CD8-positive, alpha-beta memory T cell (primary cell): ENCODE results near the gene EIF4E. TPM values are rescaled to one million over a fixed set of nuclear protein-coding genes. Genes with fewer than 3 reads are reported as not detected.
A peak's percentile ranks its signal among the peaks of the same experiment; 100 is the strongest.

ENCODE experiments used
- CTCF ChIA-PET: fragments of 350-600 bp; sonication (Branson Sonifier 250); formaldehyde crosslinking; loops from one replicate; lab custom pipeline; 2021; ENCODE audit warnings: antibody characterized with exemption; lab: Charles Lee
- POLR2A ChIA-PET: fragments of 350-600 bp; sonication (Branson Sonifier 250); formaldehyde crosslinking; loops from one replicate; lab custom pipeline; 2021; ENCODE audit warnings: antibody characterized with exemption; lab: Charles Lee
- DNase-seq, 5 donors: peaks; one replicate each; pipeline versions ENCODE4 v3.0.0 to v3.0.0-alpha.2; 2020 to 2022; ENCODE audit warnings: mixed read lengths in 1 of 5
- H3K27ac ChIP-seq: one replicate; pipeline ENCODE4 v1.7.0; 2013; ENCODE audit warnings: low read depth, mild to moderate bottlenecking, low read length, moderate library complexity
- H3K27me3 ChIP-seq: 2 replicates; pipeline ENCODE4 v1.7.0; 2013; ENCODE audit warnings: low read length, mild to moderate bottlenecking; ENCODE audit not compliant: insufficient read depth, poor library complexity, severe bottlenecking
- H3K36me3 ChIP-seq: 2 replicates; pipeline ENCODE4 v1.7.0; 2013; ENCODE audit warnings: mild to moderate bottlenecking, low read length, moderate library complexity; ENCODE audit not compliant: insufficient read depth
- H3K4me1 ChIP-seq: 2 replicates; pipeline ENCODE4 v1.7.0; 2013; ENCODE audit warnings: mild to moderate bottlenecking, low read length, moderate library complexity; ENCODE audit not compliant: insufficient read depth
- H3K4me3 ChIP-seq: 2 replicates; pipeline ENCODE4 v1.7.0; 2013; ENCODE audit warnings: mild to moderate bottlenecking, low read length
- H3K9me3 ChIP-seq: 2 replicates; pipeline ENCODE4 v1.7.0; 2013; ENCODE audit warnings: mild to moderate bottlenecking, low read length
- H3K27ac Mint-ChIP-seq, 8 donors: one replicate each; pipeline ENCODE4 v1.8.0; 2020 to 2021; ENCODE audit warnings: mixed read lengths in 8 of 8, mild to moderate bottlenecking in 6 of 8, inconsistent platforms in 3 of 8, moderate library complexity in 3 of 8
- H3K27me3 Mint-ChIP-seq, 2 donors: one replicate each; pipeline ENCODE4 v1.8.0; 2020 to 2021; ENCODE audit warnings: mixed read lengths in 2 of 2, mild to moderate bottlenecking in 1 of 2, moderate library complexity in 1 of 2
- H3K36me3 Mint-ChIP-seq, 3 donors: one replicate each; pipeline ENCODE4 v1.8.0; 2020 to 2021; ENCODE audit warnings: mixed read lengths in 3 of 3, inconsistent platforms in 1 of 3, mild to moderate bottlenecking in 1 of 3
- H3K4me1 Mint-ChIP-seq, 3 donors: one replicate each; pipeline ENCODE4 v1.8.0; 2020 to 2021; ENCODE audit warnings: mixed read lengths in 3 of 3, inconsistent platforms in 1 of 3, mild to moderate bottlenecking in 1 of 3
- H3K4me3 Mint-ChIP-seq, 7 donors: one replicate each; pipeline ENCODE4 v1.8.0; 2020 to 2021; ENCODE audit warnings: mixed read lengths in 7 of 7, mild to moderate bottlenecking in 6 of 7, moderate library complexity in 4 of 7, inconsistent platforms in 2 of 7
- H3K9me3 Mint-ChIP-seq, 5 donors: one replicate each; pipeline ENCODE4 v1.8.0; 2020 to 2022; ENCODE audit warnings: mixed read lengths in 5 of 5, mild to moderate bottlenecking in 3 of 5, moderate library complexity in 2 of 5, inconsistent platforms in 1 of 5
- polyA plus RNA-seq: library from polyadenylated mRNA; unstranded; fragments of 300-500 nt; fragmentation: Illumina TruSeq; gene quantifications from one replicate; pipeline ENCODE4 v1.2.3, GENCODE V29; 2021
- total RNA-seq, 2 experiments: library from RNA; stranded (reverse); gene quantifications; one replicate each; pipeline ENCODE4 v1.2.3, GENCODE V29; 2021

EIF4E gene
- total and polyA plus RNA-seq, 3 experiments from 2014 or later, result 58.5 to 168 (median 157) TPM

GRCh38 chr4:98961770-98962169 lies 32.8 kb upstream of the EIF4E start:
- no peaks in the 10 kb centered on the region for H3K36me3 ChIP-seq
- no peaks in the 10 kb centered on the region for H3K27me3 ChIP-seq
- H3K27ac Mint-ChIP-seq, result no peak overlapping the region
- peaks cover 0 to 2% (median 0%) of the 10 kb centered on the region in 5 donors for H3K9me3 Mint-ChIP-seq
- H3K9me3 ChIP-seq, result no peaks in the 10 kb centered on the region
- no peaks in the 10 kb centered on the region for H3K4me1 ChIP-seq
- peaks cover 5 to 16% of the 10 kb centered on the region in 2 donors for H3K27me3 Mint-ChIP-seq
- ChIA-PET CTCF (no interaction called here), POLR2A (no interaction called here)
- H3K36me3 Mint-ChIP-seq, result peaks cover 0 to 4% (median 0%) of the 10 kb centered on the region in 3 donors
- H3K4me3 Mint-ChIP-seq, result no peak overlapping the region
- H3K4me1 Mint-ChIP-seq, result no peaks in the 10 kb centered on the region
- no peak overlapping the region for H3K4me3 ChIP-seq
- DNase-seq, result no peak
- no peak overlapping the region for H3K27ac ChIP-seq

- ChIA-PET POLR2A (no interaction called here), CTCF (no interaction called here)
- no peak overlapping the region for H3K27ac ChIP-seq
- no peaks in the 10 kb centered on the region for H3K9me3 Mint-ChIP-seq
- no peaks in the 10 kb centered on the region for H3K27me3 ChIP-seq
- H3K9me3 ChIP-seq, result no peaks in the 10 kb centered on the region
- no peaks in the 10 kb centered on the region for H3K36me3 ChIP-seq
- H3K4me1 ChIP-seq, result no peaks in the 10 kb centered on the region
- peaks cover 9 to 25% of the 10 kb centered on the region in 2 donors for H3K27me3 Mint-ChIP-seq
- H3K4me3 ChIP-seq, result no peak overlapping the region
- no peak for DNase-seq
- no peak overlapping the region for H3K27ac Mint-ChIP-seq
- peaks cover 0 to 1% (median 0%) of the 10 kb centered on the region in 3 donors for H3K36me3 Mint-ChIP-seq
- no peaks in the 10 kb centered on the region for H3K4me1 Mint-ChIP-seq
- no peak overlapping the region for H3K4me3 Mint-ChIP-seq
These were observed 30.5 kb upstream of the EIF4E start for GRCh38 chr4:98959411-98959810.

GRCh38 chr4:98958065-98958464 lies 29.1 kb upstream of the EIF4E start:
- Histone ChIP-seq H3K27me3 (no peaks in the 10 kb centered on the region), H3K36me3 (no peaks in the 10 kb centered on the region), H3K4me3 (no peak overlapping the region), H3K4me1 (no peaks in the 10 kb centered on the region), H3K27ac (no peak overlapping the region), H3K9me3 (no peaks in the 10 kb centered on the region)
- Mint-ChIP-seq H3K9me3 (no peaks in the 10 kb centered on the region), H3K4me3 (no peak overlapping the region), H3K36me3 (peaks cover 0 to 1% (median 0%) of the 10 kb centered on the region in 3 donors), H3K4me1 (no peaks in the 10 kb centered on the region), H3K27me3 (peaks cover 11 to 25% of the 10 kb centered on the region in 2 donors), H3K27ac (peak overlapping the region in 1 of 8 donors; percentile 5)
- ChIA-PET CTCF (no interaction called here), POLR2A (no interaction called here)
- DNase-seq, result no peak

DNA sequence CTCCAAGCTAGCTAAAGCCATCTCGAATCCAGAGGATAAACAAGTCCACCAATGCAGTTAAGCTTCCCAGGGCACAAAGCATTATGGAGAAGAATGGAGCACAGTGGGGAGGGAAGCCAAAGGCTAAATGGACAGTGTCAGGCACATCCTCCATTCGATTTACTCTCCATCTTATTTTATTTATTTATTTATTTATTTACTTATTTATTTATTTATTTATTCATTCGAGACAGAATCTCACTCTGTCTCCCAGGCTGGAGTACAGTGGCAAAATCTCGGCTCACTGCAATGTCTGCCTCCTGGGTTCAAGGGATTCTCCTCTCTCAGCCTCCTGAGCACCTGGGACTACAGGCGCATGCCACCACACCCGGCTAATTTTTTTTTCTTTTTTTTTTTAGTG lies 26.3 kb upstream of the EIF4E start:
- Mint-ChIP-seq H3K4me1 (no peaks in the 10 kb centered on the region), H3K36me3 (peaks cover 0 to 1% (median 0%) of the 10 kb centered on the region in 3 donors), H3K27me3 (peaks cover 7 to 17% of the 10 kb centered on the region in 2 donors), H3K4me3 (no peak overlapping the region), H3K27ac (no peak overlapping the region), H3K9me3 (no peaks in the 10 kb centered on the region)
- CTCF ChIA-PET, result no interaction called here
- POLR2A ChIA-PET, result no interaction called here
- no peaks in the 10 kb centered on the region for H3K27me3 ChIP-seq
- DNase-seq, result no peak
- H3K4me3 ChIP-seq, result no peak overlapping the region
- H3K4me1 ChIP-seq, result no peaks in the 10 kb centered on the region
- H3K9me3 ChIP-seq, result no peaks in the 10 kb centered on the region
- H3K36me3 ChIP-seq, result no peaks in the 10 kb centered on the region
- H3K27ac ChIP-seq, result no peak overlapping the region

GRCh38 chr4:98951710-98952109 lies 22.8 kb upstream of the EIF4E start:
- ChIA-PET POLR2A (no interaction called here), CTCF (interaction anchor here (0.9 kb wide), 1 partner anchor 9 kb away, joined by 3 read pairs; no protein-coding TSS in a partner anchor)
- Mint-ChIP-seq H3K36me3 (peaks cover 0 to 1% (median 0%) of the 10 kb centered on the region in 3 donors), H3K9me3 (no peaks in the 10 kb centered on the region), H3K4me1 (no peaks in the 10 kb centered on the region), H3K27me3 (peaks cover 5 to 13% of the 10 kb centered on the region in 2 donors), H3K27ac (no peak overlapping the region), H3K4me3 (no peak overlapping the region)
- Histone ChIP-seq H3K36me3 (no peaks in the 10 kb centered on the region), H3K27ac (no peak overlapping the region), H3K4me3 (no peak overlapping the region), H3K9me3 (no peaks in the 10 kb centered on the region), H3K4me1 (no peaks in the 10 kb centered on the region), H3K27me3 (no peaks in the 10 kb centered on the region)
- DNase-seq, result no peak

- POLR2A ChIA-PET, result no interaction called here
- Histone ChIP-seq H3K9me3 (no peaks in the 10 kb centered on the region), H3K27ac (no peak overlapping the region), H3K27me3 (no peaks in the 10 kb centered on the region), H3K4me3 (no peak overlapping the region), H3K36me3 (no peaks in the 10 kb centered on the region), H3K4me1 (no peaks in the 10 kb centered on the region)
- Mint-ChIP-seq H3K27me3 (peaks cover 4 to 11% of the 10 kb centered on the region in 2 donors), H3K4me3 (no peak overlapping the region), H3K36me3 (no peaks in the 10 kb centered on the region), H3K4me1 (no peaks in the 10 kb centered on the region), H3K27ac (no peak overlapping the region), H3K9me3 (no peaks in the 10 kb centered on the region)
- no peak for DNase-seq
- CTCF ChIA-PET, result interaction anchor here (0.9 to 1.8 kb wide), 2 partner anchors 8 to 44 kb away, joined by 3 to 4 read pairs; partner anchors contain the start of gene METAP1
These were observed 22.0 kb upstream of the EIF4E start for GRCh38 chr4:98950925-98951324.

- Histone ChIP-seq H3K4me3 (no peak overlapping the region), H3K36me3 (no peaks in the 10 kb centered on the region), H3K27ac (no peak overlapping the region), H3K4me1 (no peaks in the 10 kb centered on the region), H3K9me3 (no peaks in the 10 kb centered on the region), H3K27me3 (no peaks in the 10 kb centered on the region)
- Mint-ChIP-seq H3K9me3 (no peaks in the 10 kb centered on the region), H3K4me1 (no peaks in the 10 kb centered on the region), H3K27me3 (no peaks in the 10 kb centered on the region), H3K4me3 (no peak overlapping the region), H3K36me3 (no peaks in the 10 kb centered on the region), H3K27ac (no peak overlapping the region)
- DNase-seq, result no peak
- ChIA-PET CTCF (no interaction called here), POLR2A (no interaction called here)
These were observed 17.4 kb upstream of the EIF4E start for GRCh38 chr4:98946359-98946758.

DNA sequence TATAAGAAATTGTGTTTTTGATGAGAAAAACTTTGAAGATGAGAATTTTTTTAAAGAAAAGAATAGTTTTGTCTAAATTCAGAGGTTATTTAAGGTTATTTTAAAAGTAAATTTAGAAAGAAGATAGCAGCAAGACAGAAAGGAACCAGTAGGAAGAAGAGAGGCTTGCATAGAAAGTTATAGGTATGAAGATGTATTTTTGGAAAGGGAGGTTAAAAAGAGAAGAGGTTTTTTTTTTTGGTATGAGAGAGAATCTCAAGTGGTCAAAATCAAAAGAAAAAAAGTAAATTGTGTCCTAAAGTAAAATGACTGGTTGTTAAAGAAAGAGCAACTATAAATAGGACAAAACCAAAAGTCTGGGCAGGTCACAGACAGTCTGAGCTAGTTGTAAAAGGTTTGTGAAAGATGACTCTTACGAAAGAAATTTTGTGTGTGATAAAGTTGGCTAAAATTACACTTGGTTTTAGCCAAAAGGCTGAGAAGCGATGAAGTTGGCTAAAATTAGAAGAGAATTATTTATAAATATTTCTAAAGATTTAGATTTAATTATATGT lies 16.4 kb upstream of the EIF4E start:
- Mint-ChIP-seq H3K36me3 (no peaks in the 10 kb centered on the region), H3K9me3 (no peaks in the 10 kb centered on the region), H3K27ac (peak overlapping the region in 1 of 8 donors; percentile 4), H3K27me3 (no peaks in the 10 kb centered on the region), H3K4me1 (no peaks in the 10 kb centered on the region), H3K4me3 (no peak overlapping the region)
- Histone ChIP-seq H3K27me3 (no peaks in the 10 kb centered on the region), H3K27ac (no peak overlapping the region), H3K4me3 (no peak overlapping the region), H3K4me1 (no peaks in the 10 kb centered on the region), H3K36me3 (no peaks in the 10 kb centered on the region), H3K9me3 (no peaks in the 10 kb centered on the region)
- CTCF ChIA-PET, result interaction anchor here (1.2 to 1.3 kb wide), 2 partner anchors 17 to 50 kb away, joined by 3 to 4 read pairs; partner anchors contain the start of genes EIF4E and METAP1
- POLR2A ChIA-PET, result no interaction called here
- no peak for DNase-seq
